NCI-H1694 (cell line): Measurements from ENCODE around the gene CACNA2D1.
"Not testable (repeated sequence)": the region's sequence is repeated elsewhere in the genome, so short reads cannot be mapped to it uniquely, and the experiment has no call there.

Experiments
- DNase-seq: peaks from one replicate; lab custom pipeline; 2025; lab: John Stamatoyannopoulos, UW

CACNA2D1 gene

DNA sequence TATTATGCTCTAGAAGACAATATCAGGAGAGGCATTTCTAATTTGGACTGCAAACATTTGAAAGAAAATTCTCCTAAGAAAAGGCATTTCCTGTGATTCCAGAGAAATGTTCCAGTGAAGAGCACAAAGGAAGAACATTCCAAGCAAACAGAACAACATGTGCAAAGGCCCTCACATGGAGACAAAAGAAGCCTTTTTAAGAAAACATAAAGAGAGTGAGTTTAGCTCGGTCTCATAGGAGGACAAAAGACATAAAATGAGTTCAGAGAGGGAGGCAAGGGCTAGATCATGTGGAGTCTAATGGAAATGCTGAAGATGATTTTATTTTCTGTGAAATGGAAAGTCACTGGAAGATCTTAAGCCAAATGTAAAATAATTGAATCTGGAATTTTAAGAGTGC lies 404.0 kb downstream of the CACNA2D1 start:
- no peak for DNase-seq

DNA sequence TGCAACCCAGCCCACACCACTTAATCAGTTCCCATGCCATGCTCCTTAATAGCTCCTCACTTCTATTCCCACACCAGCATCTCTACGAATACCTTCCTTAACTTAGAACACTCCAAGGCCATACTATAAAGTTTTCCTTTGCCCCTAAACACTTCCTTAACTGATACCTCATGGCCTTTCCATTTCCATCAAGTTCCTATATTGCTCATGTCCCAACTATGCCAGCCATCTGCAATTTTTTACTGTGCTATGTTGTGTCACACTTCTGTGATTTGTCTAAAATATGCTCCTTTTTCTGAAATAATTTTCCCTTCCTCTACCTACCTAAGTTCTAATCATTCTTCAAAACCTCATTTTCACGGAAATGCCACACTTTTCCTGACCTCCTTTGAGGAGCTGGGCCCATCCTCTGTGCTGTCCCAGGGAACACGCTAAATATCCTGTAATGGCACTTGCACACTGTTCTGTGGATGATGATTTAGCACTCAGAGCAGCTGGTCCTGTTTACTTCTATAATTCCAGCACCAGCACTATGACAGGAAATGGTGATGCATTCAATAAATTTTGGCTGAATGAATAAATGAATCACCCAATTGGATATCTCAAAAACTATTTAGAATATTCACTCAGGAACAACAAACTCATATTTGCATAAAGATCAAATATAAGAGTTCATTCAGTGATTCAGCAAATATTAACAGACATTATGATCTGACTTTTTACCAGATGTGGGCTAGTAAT lies 407.3 kb downstream of the CACNA2D1 start:
- no peak for DNase-seq

DNA sequence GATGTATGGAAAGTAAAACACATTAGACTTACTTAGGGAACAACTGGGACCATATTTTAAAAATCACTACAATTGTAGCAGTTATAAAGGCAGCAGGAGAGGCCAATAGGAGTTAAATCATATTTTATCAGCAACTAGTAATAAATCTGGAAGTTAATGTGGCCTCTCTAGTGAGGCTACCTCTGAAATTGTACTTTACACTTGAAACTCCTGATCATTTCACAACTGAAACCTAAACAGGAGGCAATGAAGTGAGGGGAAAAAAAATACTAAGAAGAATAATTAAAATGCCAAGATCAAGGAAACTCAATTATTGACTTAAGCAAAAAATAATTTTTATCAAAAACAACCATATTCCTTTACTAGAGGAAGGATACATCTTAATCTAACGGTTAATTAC lies 408.1 kb downstream of the CACNA2D1 start:
- DNase-seq = no peak

DNA sequence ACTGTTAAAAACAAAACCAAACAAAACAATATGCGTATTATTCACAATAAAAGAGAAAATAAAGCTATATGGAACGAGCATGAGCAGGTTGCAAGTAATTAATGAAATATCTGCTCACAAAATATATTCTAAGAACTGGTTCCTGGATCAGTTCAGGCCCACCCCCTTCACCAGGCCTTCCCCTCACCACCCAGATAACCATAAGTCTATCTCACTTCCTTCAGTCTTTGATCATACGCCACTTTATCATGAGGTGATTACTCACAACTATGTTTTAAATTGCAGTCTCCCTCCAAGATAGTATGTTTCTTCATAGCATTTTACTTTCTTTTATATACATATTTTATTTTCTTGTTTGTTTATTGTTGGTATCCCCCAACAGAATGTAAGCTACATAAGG lies 410.7 kb downstream of the CACNA2D1 start:
- no peak for DNase-seq

DNA sequence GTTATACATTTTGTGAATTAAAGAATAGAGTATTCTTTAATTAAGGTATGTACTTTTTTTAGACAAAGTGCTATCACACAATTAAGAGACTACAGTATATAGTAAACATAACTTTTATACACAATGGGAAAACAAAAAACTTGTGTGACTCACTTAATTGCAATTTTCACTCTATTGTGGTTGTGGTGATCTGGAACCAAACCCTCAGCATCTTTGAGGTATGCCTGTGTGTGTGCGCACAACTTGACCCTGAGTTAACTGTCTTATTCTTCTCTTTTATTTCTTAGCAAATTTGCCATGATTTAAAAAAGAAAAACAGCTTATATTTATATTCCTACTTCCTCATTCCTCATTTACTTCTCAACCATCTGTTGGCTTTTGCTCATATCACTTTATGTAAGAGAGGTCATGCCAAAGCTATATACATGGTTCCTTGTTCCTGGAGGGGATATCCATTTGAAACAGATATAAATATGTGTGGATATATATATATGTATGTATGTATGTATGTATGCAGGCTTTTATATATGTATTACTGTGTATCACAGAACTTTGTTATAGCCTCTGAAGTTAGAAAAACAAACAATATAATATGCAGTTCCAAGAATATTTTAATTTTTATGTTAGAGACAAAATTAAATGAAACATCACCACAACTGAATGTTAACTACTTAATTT lies 414.2 kb downstream of the CACNA2D1 start:
- no peak for DNase-seq

DNA sequence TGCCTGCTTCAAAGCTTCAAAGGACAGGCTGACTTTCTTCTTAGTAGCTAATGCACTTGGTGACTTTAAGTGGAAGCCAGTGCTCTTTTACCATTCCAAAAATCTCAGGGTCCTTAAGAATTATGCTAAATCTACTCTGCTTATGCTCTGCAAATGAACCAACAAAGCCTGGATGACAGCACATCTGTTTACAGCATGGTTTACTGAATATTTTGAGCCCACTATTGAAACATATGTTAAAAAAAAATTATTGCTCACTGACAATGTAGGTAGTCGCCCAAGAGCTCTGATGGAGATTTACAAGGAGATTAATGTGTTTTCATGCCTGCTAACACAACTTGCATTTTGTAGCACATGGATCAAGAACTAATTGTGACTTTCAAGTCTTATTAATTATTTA lies 415.5 kb downstream of the CACNA2D1 start:
- no peak for DNase-seq

DNA sequence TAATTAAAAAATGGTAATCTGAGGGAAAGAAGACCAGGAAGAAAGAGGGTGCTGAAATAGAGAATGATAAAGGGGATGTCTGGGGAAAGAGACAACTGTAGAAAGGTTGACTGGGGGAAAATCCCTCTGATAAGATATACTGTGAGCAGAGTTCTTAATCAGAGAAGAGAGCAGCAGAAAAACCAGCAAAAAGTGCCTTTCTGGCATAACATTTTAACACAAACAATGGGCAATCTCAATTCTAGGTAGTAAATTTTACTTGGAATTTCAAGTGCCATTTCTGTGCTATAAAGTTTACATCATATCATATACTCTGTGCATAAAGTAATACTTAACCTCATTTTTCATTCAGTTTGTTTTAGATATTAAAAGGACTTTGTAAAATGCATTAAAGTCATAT lies 421.9 kb downstream of the CACNA2D1 start:
- no peak for DNase-seq

DNA sequence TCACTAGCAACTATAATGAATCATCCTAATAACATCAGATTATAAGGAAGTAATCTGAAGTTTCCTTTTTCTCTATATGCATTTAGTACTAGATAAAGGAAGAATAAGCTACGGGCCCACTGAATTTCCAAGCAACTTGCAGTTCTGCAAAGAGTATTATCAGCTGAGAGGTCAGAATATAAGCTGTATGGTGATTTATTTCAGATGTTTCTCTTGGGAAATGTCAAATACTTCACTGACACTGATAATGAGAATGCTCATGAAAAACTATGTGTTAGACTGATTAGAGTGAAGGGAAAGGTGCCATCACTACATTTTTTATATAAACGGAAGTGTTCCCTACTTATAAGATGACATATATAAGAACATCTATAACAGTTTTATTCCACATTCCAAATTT lies 422.5 kb downstream of the CACNA2D1 start:
- DNase-seq = no peak

DNA sequence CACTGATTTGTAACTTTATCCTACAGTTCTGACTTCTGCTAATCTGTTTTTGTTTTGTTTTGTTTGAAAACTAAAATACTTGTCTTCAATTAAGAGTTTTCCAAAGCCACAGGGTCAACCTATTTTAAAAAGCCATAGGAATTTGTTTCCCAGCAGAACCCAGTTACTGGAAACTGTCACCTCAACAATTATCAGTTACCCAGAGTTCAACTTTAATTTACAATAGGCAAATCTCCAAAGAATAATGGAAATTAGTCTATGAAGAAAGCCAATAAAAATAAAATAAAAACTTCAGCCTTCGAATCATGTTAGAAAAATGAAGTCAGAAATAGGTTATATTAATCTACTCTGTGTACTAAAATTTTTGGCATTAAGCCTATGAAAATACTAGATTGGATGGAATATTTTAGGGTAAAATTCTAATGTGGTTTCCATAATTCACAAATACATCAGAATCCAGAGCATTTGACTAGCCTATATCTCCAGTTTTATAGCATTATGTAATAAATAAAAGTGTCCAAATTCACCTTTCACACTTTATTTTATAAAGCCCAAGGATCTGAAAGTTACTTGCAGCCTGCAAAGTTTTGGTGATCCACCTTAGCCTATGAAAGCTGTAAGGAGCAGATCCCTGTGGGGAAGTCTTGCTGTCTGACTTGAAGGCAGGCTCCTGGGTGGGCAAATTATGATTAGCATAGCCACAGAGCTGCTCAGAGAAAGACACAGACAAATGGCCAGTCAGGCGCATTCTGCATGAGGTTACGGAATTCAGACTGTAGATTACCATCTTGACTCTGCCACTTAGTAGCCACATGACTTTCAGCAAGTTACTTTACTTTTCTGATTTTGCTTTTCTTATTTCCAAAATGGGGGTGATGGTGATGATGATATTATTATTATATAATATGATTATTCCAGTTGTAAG lies 423.8 kb downstream of the CACNA2D1 start:
- no peak for DNase-seq

DNA sequence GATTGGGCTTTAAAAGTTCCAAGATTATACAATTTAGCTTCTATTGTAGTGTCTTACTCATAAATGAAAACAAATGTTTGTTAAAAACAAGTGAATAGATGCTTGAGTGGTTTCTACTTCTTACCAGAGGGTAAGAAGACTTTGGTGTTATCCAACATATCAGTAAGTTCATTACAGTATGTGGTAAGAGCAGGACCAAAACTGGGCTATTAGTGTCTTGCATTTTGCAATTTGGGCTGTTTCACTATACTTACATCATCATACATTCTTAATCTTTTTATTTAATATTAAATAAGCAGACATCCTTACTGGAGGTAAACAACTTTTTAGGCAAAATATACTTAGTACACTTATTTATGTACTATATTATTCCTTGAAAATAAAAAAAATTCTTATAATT lies 425.4 kb downstream of the CACNA2D1 start:
- no peak for DNase-seq

DNA sequence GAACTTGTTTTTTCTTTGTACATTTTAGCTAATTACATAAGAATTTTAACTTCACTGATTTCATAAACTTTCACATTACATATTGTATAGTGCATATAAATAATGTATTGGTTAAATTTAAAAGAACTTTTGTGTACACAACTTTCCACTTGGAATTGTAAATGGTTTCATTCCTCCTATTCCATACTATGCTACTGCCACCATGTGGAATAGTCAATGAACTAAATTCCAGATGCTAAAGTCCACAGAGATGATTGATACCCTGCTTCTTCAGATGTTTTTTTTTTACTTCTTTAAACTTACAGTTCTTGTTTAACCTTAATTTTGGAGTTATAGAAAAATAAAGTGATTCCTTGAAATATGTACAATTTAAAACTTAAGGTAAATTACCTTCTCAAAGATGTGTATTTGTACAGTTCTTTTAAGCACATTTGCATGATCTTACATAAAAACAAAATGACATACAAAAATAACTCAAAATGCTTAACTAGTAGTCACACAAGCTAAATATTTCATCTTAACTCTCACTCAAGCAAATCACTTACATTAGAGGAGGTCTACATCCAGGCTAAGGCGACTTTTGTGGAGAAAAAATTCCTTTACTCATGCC lies 426.1 kb downstream of the CACNA2D1 start:
- no peak for DNase-seq

DNA sequence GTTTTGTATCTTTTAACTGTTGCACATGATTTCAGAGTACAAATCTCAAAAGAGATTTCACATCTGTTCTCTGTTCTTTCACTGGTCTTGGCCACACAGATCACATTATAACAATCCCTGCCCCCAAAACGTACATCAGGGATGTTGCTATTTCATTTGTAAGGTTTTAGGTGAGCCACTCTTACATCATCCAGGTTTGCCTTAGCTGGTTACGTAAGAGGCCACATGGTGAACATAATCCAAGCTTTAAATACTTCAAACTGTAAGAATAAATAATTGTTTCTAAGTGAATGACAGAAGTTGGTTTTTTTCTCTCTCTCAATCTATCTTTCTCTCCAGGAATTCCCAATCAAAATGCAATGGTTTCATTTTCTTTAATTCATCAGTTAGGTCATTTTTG lies 427.8 kb downstream of the CACNA2D1 start:
- no peak for DNase-seq

DNA sequence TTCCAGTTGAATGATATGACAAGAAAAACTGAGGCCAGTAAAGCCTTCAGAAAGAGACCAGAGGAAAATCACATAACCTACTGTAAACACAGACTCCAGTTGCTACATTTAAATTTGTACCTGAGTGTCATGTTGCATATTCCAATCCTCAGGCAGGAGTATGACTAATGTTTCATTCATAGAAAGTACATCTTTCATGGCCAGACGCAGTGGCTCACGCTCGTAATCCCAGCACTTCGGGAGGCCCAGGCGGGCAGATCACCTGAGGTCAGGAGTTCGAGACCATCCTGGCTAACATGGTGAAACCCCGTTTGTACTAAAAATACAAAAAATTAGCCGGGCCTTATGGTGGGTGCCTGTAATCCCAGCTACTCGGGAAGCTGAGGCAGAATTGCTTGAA lies 429.0 kb downstream of the CACNA2D1 start:
- not testable (repeated sequence) for DNase-seq

DNA sequence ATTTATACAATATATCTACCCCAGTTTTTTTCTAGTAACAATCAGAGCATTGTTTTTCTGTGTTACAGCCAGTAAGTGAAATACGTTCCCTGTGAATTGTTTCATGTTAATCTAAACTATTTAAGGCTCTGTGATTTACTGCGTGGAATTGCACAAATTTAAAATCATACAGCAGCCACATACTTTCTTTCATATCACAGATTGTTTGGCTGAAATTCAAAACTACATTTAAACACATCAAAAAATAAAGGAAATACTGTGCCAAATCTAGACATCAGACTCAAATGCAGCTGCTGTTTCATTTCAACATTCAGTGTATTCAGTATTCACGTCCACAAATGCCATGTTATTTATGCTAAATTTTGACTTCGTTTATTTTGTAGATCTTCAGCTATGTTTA lies 431.1 kb downstream of the CACNA2D1 start:
- peak; percentile 36 for DNase-seq

DNA sequence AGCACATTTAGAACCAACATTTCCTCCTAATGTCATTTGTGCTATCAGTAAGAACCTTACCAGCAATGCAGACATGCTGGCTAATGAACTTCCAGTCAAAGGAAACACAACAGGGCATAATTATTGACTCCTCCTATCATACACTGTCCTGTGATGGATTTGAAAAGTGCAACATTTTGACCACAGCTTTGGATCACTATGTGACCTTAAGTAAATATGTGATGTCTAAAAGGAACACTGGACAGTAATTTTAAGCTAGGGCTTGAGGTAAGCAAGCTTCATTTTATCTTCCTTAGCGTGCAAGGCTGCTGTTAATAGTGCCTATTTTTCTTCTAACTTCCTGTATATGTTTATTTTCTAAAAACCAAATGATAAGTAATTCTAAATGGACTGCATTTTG lies 433.2 kb downstream of the CACNA2D1 start:
- DNase-seq = no peak

DNA sequence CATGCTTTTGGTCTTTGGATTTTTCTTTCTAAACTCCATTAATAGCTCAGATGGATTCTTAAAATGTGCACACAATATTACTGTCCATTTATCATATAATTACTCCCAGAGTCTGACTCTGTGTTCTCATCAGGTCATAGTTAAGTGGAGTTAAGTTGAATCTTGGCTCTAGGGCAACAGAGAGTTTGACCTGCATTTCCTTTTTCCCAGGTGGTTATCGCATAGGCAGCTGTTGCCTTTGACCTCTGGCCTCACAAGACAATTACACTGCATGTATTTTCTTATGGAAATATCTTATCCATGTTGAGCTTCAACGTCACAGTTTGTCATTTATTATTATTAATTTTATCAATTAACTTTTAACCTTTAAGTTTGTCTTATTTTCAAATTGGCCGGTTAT lies 436.3 kb downstream of the CACNA2D1 start:
- no peak for DNase-seq

DNA sequence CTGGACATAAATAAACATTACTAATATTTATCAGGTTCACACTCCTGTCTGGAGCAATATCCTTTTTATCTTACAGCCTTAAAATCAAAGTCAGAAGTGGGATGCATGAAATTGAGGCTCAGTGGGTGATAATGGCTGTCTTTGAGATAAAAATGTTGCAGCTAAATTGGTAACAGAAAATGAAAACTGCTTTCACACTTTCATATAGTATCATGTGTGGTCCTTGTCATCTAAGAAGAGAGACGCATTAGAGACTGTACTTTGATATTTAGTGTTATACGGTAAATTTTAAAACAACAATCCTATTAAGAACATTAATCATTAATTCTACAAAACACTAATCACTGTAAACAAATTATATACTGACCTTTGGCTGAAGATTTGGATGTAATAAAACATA lies 438.5 kb downstream of the CACNA2D1 start:
- DNase-seq = no peak

DNA sequence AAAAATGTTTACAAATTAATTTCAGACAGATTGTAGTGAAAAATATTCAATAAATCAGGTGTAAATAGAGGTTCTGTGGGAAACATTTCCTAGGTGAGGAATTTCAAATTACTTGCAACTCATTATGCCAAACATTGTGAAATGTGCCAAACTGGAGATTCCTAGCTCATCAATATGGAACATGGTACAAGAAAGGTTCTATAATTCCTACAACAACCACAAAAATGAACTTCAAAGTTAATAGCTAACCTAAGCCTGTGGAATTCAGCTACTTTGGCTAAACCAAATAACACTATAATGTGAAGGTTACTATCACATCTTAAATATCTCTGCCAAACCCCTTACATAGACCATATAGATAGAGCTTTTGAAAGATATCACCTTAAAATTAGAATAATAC lies 450.4 kb downstream of the CACNA2D1 start:
- no peak for DNase-seq

DNA sequence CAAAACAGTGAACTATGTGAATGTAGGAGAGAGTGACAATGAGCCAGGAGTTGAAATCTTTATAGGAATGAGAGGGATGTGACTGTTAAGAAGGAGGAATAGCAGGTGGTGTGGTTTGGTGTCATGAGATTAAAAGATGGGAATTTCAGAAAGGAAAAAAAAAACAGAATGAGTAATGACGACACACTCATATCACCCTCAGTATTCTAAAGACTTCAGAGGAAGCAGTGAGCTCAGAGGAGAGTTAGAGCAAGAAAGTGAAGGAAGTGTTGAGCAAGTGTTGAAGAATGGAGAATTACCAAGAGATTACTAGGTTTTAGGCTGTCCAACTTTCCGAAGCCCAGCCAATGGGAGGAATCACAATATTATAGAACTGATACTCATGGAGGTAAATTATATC lies 453.2 kb downstream of the CACNA2D1 start:
- DNase-seq = no peak

DNA sequence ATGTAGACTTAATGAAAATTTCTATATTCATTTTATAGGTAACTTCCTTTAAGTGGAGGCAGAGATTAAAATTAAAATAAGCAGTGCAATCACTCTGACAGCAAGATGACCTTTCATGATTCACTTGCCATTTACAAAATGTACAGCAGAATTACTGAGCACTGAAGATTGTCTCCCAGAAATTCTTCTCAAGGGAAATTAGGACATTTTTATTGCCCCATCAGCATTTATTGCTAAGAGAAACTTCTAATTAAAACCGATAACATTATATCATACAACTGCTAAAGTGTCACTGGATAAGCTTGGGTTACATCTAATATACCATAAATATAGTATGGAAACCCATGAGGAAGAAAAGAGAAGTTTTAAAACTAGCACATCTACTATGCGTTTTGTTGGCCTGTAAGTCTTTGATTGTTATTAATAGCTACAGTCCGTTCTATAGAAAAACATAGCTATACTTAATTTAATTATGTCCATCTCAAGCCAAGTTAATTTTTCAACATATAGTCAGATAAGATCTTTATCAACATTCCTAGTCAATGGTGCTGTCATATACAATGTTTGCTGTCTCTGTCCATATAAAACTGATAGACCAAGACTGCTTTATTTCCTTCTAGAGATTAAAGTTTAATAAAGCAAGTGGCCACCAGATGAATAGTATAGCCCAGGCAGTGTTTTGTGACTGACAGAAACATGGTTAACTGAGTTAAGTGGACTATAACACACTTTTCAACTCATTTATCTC lies 456.7 kb downstream of the CACNA2D1 start:
- DNase-seq = no peak

DNA sequence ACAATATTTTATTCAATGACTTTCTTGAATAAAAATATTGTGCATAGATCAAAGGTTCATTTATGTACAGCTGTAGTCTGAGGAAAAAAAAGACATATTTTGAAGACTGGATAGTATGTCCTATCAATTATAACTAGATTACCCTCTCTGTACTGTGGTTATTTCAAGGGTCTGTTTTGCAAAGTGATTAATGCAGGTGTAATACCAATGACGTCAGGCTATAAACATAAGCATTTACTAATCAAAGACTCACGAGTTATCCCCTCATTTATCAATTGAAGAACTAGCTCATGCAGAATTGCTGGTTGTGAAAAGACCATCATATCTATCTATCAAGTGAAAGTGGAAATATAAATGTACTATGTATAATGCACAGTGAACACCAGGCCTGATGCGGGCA lies 460.2 kb downstream of the CACNA2D1 start:
- no peak for DNase-seq

DNA sequence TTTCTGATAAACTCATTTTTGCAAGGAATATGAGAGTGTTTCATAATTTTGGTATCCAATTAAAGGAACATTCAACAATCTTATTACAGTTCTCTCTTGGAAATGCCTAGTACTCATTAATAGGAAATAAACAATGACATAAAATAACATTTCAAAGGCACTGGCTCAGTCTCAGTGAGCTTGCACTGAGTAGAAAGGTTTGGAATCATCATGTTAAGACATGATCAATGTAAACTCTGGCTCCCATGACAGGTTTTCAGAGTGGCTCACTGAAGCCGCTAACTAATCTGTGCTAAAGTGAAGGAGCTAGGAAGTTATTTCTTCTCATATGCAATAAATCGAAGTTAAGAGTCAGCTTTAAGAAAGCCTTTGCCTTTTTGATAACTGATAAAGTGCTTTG lies 470.5 kb downstream of the CACNA2D1 start:
- no peak for DNase-seq
